Hepatocyte (in vitro differentiated cells): ENCODE results near the gene ADCK2.

Experiments
- EZH2 ChIP-seq: fragments of 200-600 bp; sonication (generic); IDR thresholded peaks from 2 replicates; pipeline ENCODE4 v1.6.1; 2016; ENCODE audit warnings: antibody characterized with exemption, mild to moderate bottlenecking, borderline replicate concordance
- TF ChIP-seq, protein P1 (sequence below): fragments of 200-600 bp; sonication (generic); IDR thresholded peaks from 2 replicates; pipeline ENCODE4 v1.5.1; 2016; ENCODE audit warnings: antibody characterized with exemption, mild to moderate bottlenecking; ENCODE audit not compliant: poor library complexity

DNA sequence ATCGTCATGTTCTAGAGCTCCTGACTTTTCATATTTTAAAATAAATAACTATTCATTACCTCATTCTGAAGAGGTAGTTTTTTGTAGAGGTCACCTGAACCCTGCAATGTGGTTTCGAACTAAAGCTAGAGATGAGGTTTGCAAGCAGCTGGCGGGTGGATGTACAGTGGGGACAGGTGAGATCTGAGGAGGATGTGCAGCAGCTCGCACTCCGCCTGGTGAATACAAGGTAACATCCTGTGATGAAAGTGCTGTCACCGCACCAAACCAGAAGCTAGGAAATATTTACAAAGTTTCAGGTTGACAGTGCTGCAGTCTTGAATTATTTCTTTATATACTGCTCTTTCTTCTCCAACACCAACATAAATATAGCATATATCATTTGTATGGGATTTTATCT is 50.3 kb downstream of the ADCK2 start:
- TF ChIP-seq, protein P1, sequence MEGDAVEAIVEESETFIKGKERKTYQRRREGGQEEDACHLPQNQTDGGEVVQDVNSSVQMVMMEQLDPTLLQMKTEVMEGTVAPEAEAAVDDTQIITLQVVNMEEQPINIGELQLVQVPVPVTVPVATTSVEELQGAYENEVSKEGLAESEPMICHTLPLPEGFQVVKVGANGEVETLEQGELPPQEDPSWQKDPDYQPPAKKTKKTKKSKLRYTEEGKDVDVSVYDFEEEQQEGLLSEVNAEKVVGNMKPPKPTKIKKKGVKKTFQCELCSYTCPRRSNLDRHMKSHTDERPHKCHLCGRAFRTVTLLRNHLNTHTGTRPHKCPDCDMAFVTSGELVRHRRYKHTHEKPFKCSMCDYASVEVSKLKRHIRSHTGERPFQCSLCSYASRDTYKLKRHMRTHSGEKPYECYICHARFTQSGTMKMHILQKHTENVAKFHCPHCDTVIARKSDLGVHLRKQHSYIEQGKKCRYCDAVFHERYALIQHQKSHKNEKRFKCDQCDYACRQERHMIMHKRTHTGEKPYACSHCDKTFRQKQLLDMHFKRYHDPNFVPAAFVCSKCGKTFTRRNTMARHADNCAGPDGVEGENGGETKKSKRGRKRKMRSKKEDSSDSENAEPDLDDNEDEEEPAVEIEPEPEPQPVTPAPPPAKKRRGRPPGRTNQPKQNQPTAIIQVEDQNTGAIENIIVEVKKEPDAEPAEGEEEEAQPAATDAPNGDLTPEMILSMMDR = no peak
- TF ChIP-seq EZH2 = no peak
